MCF 10A (cell line): ENCODE measurements around the gene GAPDHS. TPM values are rescaled to one million over a fixed set of nuclear protein-coding genes. Genes with fewer than 3 reads are reported as not detected.

Experiments used
- BruUV-seq: library from RNA; stranded (reverse); fragments of 400-500 nt; replicated peaks from 2 replicates; lab custom pipeline; 2021; lab: Mats Ljungman, UMichigan
- CTCF ChIA-PET: fragments of 300-600 bp; sonication (Branson Sonifier 250); formaldehyde crosslinking; extraction: SDS; loops from one replicate; lab custom pipeline; 2021; ENCODE audit warnings: antibody characterized with exemption, inconsistent platforms; lab: Yijun Ruan, JAX
- POLR2A ChIA-PET: fragments of 300-600, 350-650 bp; sonication (Branson Sonifier 250); formaldehyde crosslinking; extraction: SDS; loops from one replicate; lab custom pipeline; 2020; ENCODE audit warnings: antibody characterized with exemption, inconsistent platforms; lab: Yijun Ruan, JAX
- DNase-seq: peaks from one replicate; pipeline ENCODE4 v3.0.0-alpha.2; 2018; ENCODE audit not compliant: unreplicated experiment
- H3K27ac Mint-ChIP-seq: one replicate; pipeline ENCODE4 v1.8.0; 2022; ENCODE audit warnings: mild to moderate bottlenecking, low read depth, mixed read lengths; ENCODE audit not compliant: unreplicated experiment
- H3K27me3 Mint-ChIP-seq: one replicate; pipeline ENCODE4 v1.8.0; 2022; ENCODE audit warnings: mixed read lengths; ENCODE audit not compliant: insufficient read depth, unreplicated experiment
- H3K36me3 Mint-ChIP-seq: one replicate; pipeline ENCODE4 v1.8.0; 2022; ENCODE audit warnings: mild to moderate bottlenecking, moderate library complexity, mixed read lengths; ENCODE audit not compliant: insufficient read depth, unreplicated experiment
- H3K4me1 Mint-ChIP-seq: one replicate; pipeline ENCODE4 v1.8.0; 2022; ENCODE audit warnings: mixed read lengths; ENCODE audit not compliant: insufficient read depth, unreplicated experiment
- H3K4me3 Mint-ChIP-seq: one replicate; pipeline ENCODE4 v1.8.0; 2022; ENCODE audit warnings: mild to moderate bottlenecking, moderate library complexity, mixed read lengths; ENCODE audit not compliant: unreplicated experiment
- H3K9me3 Mint-ChIP-seq: one replicate; pipeline ENCODE4 v1.8.0; 2022; ENCODE audit warnings: mixed read lengths; ENCODE audit not compliant: unreplicated experiment
- intact Hi-C: fragments of 100-400 bp; cut with micrococcal nuclease; formaldehyde crosslinking; loops from 2 replicates; pipeline ENCODE4 v1.14.1; 2022
- total RNA-seq: library from RNA; stranded (reverse); gene quantifications from 2 replicates; pipeline ENCODE4 v1.2.3, GENCODE V29; 2022
- TF ChIP-seq, protein P1 (sequence below): fragments of 200-600 bp; IDR thresholded peaks from one replicate; pipeline ENCODE4 v1.8.0; 2022; ENCODE audit warnings: antibody characterized with exemption, mild to moderate bottlenecking; ENCODE audit not compliant: unreplicated experiment

The GAPDHS gene
- total RNA-seq, 1 experiment from 2014 or later = not detected

DNA sequence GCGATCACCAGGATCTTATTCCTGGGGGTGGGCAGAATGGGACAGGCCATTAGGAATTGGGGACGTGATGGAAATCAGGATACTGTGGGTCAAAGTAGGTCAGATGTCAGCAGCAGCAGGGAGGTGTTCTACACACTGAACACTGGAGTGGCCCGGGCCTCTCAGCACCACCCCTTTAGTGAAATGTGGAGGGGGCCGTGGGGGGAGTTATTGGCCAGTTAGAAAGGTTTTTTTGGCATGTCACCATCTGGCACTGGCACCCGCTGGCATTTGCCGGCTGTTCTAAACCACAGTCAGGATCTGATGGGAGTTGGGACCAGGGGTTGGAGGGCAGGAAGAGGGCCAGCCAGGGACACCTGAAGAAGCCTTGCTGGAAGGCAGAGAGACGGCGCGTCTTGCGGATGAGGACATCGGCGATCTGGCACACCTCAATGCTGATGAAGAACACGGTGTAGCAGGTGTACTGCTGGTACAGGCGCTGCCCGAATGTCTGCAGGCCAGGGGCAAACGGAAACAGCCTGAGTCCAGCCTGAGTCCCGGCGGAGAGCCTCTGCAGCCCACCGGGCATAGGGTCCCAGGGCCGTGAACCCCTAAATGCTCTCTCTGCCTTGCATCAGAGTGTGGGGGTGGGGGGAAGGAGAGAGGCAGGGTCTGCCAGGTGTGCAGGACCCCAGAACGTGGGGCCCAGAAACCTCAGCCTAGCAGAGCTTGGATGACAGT lies 18.0 kb downstream of the GAPDHS start:
- POLR2A ChIA-PET = no interaction called here
- CTCF ChIA-PET = interaction anchor here (0.7 to 1.8 kb wide), 5 partner anchors 14 to 62 kb away, joined by 3 to 7 read pairs (median 4); no protein-coding TSS in a partner anchor
- TF ChIP-seq, protein P1, sequence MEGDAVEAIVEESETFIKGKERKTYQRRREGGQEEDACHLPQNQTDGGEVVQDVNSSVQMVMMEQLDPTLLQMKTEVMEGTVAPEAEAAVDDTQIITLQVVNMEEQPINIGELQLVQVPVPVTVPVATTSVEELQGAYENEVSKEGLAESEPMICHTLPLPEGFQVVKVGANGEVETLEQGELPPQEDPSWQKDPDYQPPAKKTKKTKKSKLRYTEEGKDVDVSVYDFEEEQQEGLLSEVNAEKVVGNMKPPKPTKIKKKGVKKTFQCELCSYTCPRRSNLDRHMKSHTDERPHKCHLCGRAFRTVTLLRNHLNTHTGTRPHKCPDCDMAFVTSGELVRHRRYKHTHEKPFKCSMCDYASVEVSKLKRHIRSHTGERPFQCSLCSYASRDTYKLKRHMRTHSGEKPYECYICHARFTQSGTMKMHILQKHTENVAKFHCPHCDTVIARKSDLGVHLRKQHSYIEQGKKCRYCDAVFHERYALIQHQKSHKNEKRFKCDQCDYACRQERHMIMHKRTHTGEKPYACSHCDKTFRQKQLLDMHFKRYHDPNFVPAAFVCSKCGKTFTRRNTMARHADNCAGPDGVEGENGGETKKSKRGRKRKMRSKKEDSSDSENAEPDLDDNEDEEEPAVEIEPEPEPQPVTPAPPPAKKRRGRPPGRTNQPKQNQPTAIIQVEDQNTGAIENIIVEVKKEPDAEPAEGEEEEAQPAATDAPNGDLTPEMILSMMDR = no peak
- no peak for DNase-seq
- Mint-ChIP-seq H3K36me3 (no peaks in the 10 kb centered on the region), H3K4me1 (peaks cover 23% of the 10 kb centered on the region), H3K4me3 (no peak overlapping the region), H3K27ac (no peak overlapping the region), H3K9me3 (no peaks in the 10 kb centered on the region), H3K27me3 (no peaks in the 10 kb centered on the region)
- no TSS peak for BruUV-seq
- intact Hi-C loops = no loop called here

DNA sequence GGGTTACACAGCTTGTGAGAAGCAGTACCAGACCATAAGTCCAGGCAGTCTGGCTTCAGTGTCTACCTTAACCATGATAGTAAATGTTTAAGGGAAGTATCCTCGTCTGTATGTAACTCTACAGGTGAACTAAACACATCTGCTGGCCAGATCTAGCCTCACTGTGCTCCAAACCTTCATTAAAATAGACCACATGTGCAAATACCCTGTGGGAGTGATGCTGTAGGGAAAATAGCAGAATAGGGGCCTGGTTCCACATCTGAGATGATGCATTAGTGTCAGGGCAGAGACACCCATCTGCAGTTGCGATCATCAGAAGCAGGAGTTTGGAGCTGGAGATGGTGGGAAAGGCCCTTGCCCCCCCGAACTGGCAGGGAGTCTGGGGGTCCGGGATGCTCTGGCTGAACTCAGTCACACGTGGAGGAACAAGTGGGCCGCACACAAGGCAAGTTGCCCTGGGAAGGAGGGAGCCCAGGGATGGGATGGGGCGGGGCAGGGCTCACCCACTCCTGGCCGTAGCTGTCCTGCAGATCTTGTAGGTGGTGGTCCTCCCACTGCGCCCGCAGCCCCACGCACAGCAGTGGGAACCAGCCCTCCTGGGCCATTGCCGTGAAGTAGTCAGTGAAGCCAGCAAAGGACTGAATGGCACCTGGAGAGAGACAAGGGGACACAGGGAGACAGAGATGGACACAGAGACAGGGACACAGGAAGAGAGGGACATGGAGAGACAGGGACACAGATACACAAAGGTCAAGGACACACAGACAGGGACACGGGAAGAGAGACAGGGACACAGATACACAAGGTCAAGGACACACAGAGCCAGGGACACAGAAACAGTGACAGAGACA lies 19.5 kb downstream of the GAPDHS start:
- Mint-ChIP-seq H3K27ac (no peak overlapping the region), H3K9me3 (no peaks in the 10 kb centered on the region), H3K27me3 (no peaks in the 10 kb centered on the region), H3K36me3 (no peaks in the 10 kb centered on the region), H3K4me3 (no peak overlapping the region), H3K4me1 (peaks cover 12% of the 10 kb centered on the region)
- TF ChIP-seq, protein P1 = no peak
- POLR2A ChIA-PET = no interaction called here
- DNase-seq = no peak
- CTCF ChIA-PET = no interaction called here
- no TSS peak for BruUV-seq
- intact Hi-C loops = no loop called here

DNA sequence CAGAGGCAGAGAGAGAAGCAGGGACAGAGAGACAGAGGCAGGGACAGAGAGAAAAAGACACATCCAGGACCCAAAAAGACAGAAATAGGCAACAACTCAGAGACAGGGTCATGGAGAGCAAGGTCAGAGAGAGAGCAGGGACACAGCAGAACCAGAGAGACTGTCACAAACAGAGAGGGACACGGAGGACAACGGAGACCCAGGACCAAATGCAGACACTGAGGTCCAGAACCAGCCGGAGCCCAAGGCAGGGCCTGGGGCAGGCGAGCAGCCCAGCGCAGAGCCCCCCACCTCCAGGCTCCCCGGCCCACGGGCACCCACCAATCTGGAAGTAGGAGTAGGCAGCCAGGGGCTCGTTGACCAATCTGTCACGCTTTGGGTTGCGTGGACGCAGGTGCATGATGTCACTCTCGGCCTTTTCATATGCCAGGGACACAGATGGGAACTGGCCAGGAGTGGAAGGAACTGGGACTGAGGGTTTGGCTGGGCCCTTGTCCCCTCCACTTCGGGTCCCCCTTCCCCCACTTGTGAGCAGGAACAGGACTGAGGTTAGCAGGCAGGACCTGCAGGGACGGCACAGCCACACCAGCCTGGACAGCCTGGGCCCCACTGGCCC lies 20.2 kb downstream of the GAPDHS start:
- CTCF ChIA-PET = no interaction called here
- DNase-seq = no peak
- Mint-ChIP-seq H3K36me3 (no peaks in the 10 kb centered on the region), H3K27me3 (no peaks in the 10 kb centered on the region), H3K27ac (no peak overlapping the region), H3K9me3 (no peaks in the 10 kb centered on the region), H3K4me1 (peaks cover 10% of the 10 kb centered on the region), H3K4me3 (no peak overlapping the region)
- POLR2A ChIA-PET = no interaction called here
- intact Hi-C loops = no loop called here
- TF ChIP-seq, protein P1 = no peak
- BruUV-seq = no TSS peak

DNA sequence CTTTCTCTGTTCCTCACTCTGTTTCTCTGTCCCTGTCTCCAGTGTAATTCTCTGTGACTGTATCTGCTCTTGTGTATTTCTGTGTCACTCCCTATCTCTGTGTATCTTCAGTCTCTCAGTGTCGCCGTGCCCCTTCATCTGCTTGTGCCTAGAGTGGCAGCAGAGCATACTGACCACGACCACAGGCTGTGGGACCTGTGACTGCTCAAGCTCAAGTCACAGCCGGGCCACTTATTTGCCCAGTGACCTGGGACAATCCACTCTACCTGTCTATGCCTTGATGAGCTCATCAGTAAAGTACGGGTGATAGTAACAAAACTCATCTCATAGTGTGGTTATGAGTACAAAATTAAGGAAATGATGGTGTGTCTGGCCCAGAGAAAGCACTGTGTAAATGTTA lies 20.8 kb downstream of the GAPDHS start:
- peaks cover 5% of the 10 kb centered on the region for H3K4me1 Mint-ChIP-seq

More for the DNA sequence above, 20.8 kb downstream of the GAPDHS start:
- Mint-ChIP-seq H3K9me3 (no peaks in the 10 kb centered on the region), H3K27ac (no peak overlapping the region), H3K36me3 (no peaks in the 10 kb centered on the region), H3K4me3 (no peak overlapping the region), H3K27me3 (no peaks in the 10 kb centered on the region)
- intact Hi-C loops = no loop called here
- CTCF ChIA-PET = interaction anchor here (0.5 kb wide), 1 partner anchor 47 kb away, joined by 4 read pairs; no protein-coding TSS in a partner anchor
- TF ChIP-seq, protein P1 = no peak
- DNase-seq = no peak
- no TSS peak for BruUV-seq
- POLR2A ChIA-PET = no interaction called here
